ENCODE results near the gene ASIC5.

DNA sequence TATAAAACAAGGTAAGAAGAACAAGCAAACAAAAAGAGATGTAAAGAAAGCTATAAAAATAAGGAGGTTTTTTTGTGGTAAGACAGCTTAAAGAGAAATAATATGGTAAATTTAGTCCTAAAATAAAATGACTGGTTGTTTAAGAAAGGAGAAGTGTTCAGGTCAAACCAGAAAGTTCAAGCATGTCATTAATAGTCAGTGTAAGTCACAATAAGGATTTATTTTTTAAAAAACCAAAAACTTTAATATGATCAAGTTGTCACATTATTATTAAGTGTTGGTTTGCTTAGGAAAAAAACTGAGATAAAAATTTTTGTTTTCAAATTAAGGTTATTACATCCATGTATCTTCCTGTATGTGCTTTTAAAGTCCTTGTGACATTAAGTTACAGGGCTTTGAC lies 19.1 kb downstream of the ASIC5 start:
- no peak for TF ChIP-seq CTCF (IDR thresholded peaks at IDR 0.05 in 8 of 11, conservative IDR thresholded peaks at IDR 0.05 in 3 of 11)
- no peak for TF ChIP-seq POLR2A (IDR thresholded peaks at IDR 0.05)
- TF ChIP-seq POLR2AphosphoS5 (IDR thresholded peaks at IDR 0.05): no peak
